D341Med (cell line): ENCODE data around the gene MYLK3.

Experiments
- DNase-seq: peaks from one replicate; pipeline ENCODE4 v3.0.0; 2012; ENCODE audit warnings: low spot score

MYLK3 gene

DNA sequence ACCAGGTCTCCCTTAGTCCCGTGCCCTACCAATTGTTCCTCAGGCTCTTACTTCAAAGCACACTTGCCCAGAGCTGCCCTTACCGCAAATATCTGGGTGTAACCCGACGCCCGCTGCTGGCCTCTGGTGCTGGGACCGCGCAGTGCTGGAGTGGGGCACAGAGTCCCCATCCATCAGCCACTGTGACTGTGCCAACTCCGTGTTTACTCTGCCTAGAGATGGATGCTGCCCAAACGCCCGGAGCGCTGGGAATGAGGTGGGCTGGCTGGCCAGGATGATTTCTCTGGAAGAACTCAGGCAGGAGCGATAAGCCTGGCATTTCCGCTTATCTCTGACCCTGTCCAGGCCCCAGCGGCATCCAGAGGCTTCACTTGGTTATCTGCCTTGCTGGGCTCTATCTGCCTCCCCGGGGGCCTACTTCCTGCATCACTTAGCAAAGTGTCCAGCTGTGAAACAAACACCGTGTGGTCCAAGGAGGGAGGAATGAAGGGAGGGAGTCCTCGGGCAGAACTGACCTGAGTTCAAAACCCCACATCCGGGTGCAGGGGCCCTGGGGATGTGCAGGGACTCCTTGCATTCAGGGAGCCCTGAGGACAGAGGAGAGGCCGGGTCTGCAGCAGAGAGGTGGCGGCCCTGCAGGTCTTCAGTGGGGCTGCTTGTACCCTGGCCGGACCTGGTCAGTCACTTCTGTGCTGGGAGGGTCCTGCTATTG lies 9.4 kb upstream of the MYLK3 start:
- no peak for DNase-seq

DNA sequence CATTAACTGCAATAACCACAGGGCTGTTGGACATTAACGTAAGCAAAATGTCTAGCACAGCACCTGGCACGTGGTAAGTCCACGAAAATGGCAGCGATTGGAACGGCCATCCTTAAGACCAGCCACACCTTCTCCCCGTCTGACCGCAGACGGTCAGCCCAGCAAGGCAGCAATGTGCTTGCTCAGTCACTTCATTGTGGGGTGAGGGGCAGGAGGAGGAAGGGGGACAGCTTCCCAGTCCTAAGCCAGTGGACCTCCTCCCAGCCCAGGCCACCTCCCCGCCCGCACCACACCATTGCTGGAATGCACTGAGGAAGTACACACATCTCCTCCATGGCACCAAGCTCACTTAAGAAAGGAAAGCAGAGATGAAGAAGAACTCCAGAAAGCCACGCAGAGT lies 8.6 kb upstream of the MYLK3 start:
- DNase-seq: no peak

DNA sequence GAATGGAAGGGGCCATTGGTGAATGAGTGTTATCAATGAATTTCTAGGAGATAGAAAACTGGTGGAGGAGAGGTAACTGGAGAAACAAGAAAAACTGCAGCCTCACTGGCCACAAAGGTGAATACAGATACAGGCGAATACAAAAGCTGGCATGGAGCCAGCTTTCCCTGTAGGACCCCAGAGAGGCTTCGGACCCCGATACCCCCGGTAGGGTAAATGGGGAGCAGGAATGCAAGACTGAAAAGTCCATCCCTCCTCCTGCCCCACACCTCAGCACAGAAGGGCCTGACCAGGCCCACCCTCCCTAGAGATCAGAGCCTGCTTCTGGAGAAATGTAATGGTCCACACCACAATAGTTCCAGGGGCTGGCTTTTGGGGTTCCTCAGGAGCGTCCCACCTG lies 4.9 kb upstream of the MYLK3 start:
- DNase-seq: no peak

DNA sequence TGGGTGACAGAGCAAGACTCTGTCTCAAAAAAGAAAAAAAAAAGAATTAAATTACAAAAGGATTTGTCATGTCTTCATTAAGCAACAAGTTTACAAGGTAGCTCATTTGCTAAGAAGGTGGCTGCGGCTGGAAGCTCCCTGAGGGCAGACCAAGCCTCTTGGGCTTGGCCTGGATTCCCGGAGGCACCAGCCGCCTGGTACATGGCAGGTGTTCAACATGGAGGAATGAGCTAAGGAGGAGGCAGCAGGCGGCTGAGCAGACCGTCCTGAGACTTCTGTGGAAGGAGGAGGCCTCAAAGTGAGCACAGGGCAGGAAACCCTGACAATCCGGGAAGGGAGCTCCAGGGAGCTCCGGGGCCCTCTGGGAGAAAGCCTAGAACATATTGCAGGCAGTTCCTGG lies 3.2 kb upstream of the MYLK3 start:
- no peak for DNase-seq

DNA sequence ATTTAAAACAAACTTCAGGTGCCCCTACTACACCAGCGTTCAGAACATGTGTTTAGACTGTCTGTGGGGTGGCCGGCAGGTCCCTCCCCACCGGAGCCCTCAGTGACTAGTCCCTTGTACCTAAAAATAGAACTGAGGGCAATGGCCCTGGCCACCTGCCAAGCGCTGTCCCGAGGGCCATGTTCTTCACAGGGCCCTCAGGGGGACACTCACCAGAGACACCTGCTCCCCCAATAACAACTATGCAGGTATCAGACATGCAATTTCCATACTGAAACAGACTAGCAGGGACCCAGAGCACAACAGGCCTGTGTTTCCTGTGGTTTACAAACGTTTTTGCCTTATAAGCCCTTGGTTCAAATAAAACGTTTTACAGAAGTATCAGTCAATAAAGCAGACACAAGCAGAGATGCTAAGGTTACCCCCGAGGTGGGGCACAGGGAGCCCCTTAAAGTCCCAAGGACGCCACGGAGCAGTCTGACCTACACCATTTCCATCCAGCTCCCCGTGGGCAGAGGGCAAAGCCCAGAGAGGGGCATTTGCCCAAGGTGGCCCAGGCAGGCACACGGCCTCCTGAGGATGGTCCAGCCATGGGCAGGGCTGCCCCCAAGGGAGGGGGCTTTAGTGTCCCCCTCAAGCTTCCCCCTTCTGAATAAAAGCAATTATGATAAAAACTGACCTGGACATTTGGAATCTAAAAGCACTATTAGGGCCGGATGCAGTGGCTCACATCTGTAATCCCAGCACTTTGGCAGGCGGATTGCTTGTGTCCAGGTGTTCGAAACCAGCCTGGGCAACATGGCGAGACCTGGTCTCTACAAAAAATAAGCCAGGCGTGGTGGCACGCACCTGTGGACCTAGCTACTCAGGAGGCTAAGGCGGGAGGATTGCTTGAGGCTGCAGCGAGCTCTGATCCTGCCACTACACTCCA lies 896 bp upstream of the MYLK3 start:
- no peak for DNase-seq

DNA sequence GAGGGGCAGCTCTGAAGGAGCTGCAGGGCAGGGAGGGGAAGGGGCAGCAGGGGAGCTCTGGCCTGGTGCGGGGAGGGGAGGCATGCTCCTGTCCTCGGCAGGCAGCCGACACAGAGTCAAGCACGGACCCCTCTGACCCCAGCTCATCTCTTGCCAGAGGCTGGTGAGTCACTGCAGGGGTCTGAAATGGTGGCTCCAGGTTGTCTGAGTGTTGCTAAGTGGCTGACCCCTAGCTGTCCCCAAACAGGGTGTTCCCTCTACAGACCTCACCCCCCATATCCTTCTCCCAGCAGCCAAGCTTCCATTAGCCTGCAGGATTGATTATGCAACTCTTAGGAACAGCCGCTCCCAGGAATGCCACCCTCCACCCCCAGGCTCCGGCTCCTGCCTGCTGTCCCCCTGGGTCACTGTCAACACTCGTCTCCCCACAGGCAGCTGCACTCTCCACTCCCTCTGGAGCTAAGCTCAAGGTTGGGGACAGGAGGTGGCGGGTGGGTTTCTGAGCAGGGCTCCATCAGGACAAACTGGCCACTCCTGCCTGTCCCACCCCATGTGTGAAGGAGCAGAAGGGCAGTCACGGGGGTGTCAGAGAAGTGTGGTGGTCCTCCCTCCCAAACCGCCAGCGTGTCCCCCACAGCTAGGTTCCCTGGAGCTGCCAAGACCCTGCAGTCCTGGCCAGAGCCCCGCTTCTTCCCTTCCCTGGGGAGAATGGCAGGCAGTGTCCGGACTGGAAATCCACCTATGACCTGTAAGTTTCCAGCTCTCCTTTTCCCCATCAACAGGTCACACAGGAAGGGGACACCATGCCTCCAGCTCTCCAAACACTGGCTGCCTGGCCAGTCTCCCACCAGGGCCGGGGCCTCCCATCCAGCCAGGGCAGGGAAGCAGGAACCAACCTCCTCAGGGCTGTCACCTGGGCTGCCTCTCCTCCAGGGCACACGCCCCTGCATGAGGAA lies 1.0 kb downstream of the MYLK3 start:
- no peak for DNase-seq

DNA sequence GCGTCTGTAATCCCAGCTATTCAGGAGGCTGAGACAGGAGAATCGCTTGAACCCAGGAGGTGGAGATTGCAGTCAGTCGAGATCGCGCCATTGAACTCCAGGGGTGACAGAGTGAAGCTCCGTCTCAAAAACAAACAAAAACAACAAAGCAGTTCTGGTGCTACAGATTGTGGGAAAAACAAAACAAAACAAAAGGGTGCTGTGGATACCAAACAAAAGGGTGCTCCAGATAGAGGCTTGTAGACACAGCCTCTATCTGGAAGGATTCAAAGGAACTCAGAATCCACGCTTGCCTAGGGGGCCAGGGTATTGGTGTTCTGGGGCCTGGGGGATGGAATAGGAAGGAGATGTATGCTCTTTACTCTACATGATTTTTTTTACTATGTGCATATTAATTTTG lies 2.5 kb downstream of the MYLK3 start:
- DNase-seq: no peak

DNA sequence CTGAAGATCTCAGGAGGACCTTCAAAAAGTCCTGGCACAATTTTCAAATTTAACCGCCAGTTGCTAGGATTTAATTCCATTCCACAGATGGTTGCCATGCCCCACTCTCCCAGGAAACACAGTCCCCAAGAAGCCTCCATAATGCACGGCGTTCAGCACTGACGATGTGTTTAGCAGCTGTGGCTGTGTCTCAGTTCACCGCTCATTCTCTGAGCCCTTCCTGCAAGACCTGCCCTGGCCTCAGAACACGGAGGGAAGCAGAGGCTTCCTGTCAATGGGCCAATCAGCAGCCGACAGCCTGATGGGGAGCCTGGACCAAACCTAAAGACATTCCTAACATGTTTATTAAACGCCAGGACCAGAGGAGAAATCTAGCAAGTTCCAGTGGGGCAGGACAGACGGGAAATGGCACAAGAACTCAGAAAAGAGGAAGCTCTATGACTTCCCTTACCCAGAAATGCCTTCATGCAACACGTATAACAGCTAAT lies 4.9 kb downstream of the MYLK3 start:
- no peak for DNase-seq

DNA sequence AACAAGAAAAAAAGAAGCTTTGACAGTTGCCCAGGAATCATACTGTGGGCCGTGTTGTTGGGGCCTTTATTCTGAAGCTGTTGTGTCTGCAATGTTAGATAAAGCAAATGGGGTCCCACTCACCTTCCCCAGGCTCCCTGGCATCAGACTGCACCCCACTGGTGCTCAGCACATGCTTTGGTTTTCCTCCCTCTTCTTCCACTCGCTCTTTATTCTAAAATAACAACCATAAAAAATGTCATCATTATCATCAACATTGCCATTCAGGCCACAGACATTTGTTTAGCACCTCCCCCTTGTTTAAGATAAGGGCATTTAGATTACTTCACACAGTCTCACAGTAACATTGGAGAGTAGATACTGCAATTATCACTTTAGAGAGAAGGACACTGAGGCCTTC lies 8.2 kb downstream of the MYLK3 start:
- DNase-seq: no peak

DNA sequence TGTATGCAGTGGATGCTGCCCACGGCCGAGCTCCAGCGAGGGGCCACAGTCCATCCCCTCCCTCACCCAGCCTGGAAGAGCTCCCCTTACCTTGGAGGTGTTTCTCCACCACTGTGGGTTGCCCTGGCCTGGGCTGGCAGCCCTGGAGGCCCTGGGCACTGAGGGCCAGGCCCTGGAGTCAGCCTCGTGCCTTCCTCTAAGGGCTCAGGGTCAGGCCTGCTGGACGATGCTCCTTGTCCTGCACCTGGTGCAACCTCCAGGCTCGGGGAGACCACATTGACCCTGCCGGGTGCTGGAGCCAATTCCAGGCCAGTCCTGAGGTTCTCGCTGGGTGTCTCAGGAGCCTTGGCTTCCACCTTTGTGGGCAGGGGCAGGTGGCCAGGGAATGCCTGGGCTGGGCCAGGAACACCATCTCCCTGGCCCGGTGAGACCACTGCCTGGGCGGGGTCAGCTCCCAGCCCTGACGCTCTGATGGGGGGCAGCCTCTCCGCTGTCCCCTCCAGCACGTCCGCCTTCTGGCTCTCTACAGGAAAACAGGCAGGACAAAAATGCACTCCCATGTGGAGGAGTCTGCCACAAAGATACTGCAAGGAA lies 10.4 kb downstream of the MYLK3 start:
- no peak for DNase-seq

DNA sequence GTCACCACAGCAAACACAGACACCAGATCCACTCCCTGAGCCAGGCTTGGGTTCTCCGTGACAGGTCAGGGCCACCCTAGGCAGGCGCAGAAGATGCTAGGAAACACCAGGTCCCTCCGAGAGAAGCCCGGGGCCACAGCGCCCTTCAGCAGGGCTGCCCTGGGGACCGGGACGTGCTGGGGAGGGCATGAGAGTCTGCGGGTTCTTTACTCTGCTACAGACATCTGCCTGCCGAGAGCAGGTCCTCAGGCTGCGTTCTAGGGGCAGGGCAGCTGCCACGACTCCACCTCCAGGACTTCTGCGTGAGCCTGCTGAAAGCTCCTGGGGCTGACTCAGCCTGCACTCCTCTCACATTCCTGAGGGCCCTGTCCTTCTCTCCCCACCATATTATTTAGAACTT lies 11.4 kb downstream of the MYLK3 start:
- no peak for DNase-seq

DNA sequence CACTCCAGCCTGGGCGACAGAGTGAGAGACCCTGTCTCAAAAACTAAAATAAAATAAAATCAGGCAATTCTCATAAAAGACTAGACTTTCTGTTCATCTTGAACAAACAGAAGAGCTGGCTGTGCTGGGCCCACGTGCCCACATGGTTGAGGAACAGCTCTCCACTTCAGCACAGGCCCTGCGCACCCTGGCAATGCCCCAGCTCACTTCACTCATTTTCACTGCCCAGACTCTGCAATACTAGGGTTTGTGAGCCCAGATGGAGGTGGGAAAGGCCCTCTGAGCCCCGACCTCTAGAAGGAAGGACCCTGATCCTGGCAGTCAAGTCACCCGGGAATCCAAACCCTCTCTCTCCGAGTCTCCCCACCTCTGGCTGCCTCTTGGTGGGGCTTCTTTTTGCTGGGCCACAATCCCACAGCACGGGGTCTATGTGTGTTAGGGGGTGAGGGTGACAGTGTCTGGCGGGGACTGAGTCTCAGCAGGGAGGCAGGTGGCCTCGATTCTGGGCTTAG lies 14.8 kb downstream of the MYLK3 start:
- no peak for DNase-seq

DNA sequence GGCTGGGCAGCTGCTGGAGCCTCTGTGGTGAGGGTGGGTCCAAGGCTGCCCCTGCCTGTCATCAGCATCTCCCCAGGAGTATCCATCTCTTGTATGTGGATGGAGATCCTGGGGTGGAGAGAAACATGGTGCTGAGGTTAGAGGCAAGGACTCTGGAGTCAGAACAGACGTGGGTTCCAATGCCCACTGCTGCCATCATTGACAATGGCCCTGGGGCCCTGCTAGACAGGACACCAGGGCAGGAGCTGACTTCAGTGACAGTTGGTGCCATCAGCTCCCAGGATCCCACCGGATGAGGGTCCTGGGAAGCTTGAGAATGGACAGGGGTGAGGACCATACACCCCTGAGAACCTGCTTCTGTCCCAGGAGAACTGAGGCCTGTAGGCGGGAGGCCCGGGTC lies 15.6 kb downstream of the MYLK3 start:
- DNase-seq: no peak

DNA sequence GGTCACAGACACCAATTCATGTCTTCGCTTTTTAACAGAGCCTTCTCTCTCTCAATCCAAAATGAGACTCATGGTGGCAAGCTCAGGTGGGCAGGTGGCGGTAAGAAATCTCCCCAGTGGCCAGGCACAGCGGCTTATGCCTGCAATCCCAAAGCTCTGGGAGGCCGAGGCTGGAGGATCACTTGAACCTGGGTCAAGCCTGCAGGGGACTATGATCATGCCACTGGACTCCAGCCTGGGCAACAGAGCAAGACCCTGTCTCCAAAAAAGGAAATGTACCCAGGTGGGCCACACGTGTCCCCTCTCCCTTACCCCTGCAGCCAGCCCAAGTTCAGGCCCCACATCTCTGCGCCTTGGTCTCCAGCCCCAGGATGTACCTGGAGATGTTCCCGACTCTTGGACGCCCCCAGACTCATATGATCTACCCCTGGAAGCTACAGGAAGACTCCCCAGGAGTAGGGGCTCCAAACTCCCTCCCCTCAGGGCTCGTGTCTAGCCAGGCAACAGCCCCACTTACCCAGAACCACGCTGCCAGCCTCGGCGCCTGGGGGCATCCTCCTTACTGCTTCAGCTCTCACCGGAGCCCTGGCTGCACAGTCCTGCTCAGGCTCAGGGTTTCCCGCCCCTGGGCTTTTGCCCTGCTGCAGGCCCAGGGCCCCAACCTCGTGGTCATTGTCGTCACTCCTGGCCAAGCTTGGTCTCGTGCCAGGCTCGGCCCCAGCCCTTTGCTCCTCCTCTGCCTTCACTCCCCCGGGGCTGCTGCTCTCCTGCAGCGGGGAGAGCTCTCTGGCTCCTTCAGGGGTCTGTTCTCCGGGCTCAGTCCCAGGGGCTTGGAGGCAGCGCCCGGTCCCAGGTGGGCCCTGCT lies 16.2 kb downstream of the MYLK3 start:
- DNase-seq: no peak

DNA sequence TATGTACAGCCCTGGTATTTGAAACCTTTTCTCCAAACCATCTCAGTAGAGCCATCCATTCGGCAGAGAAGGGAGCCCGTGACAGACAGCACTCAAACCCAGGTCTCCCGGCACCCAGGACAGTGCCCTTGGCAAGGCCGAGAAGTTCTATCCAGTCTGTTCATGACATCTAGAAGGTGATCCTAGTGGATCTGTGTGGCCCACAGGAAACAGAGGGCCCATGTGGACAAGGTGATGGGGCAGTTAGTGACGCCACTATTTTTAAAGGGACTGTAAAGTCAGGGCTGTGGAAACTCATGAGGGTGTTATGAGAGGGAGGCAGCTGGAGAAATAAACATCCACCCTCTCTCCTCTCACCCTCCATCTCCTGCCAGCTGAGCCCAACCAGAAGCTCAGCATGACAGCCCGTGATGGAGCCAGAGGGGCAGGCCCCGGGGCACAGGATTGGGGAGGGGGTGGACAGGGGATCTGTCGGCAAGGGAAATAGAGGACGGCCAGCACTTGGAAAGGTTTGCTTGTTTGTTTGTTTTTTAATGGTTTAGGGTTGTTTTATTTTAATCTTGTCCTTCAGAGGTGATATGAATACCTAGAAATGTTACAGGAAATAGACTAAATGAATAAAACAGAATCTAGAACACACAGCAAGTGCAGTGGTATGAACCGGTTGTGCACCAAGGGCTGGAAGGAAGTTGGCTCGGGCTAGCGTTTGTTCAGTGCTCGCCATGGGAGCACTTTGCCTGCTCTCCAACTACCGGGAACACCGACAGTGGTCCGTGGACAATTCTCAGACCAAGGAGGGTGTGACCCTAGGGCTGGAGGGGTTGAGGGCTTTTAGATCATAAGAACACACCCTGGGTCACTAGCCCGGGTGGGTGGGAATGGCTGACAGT lies 17.1 kb downstream of the MYLK3 start:
- DNase-seq: no peak

DNA sequence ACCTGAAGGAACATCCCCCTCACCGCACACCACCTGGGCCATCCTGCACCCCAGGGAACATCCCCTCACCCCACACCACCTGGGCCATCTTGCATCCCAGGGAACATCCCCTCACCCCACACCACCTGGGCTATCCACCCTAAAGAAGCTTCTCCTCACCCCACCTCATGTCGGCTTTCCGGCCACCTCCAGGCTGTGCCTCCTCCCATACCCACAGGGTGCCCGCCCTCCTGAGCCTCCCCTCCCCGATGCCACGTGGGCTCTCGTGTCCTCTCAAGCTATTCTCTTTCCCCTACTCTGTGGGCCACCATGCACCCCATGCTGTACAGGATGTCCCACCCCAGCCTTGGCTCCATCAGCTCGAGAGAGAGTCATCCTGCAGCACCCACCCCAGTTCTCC lies 18.0 kb downstream of the MYLK3 start:
- DNase-seq: no peak

DNA sequence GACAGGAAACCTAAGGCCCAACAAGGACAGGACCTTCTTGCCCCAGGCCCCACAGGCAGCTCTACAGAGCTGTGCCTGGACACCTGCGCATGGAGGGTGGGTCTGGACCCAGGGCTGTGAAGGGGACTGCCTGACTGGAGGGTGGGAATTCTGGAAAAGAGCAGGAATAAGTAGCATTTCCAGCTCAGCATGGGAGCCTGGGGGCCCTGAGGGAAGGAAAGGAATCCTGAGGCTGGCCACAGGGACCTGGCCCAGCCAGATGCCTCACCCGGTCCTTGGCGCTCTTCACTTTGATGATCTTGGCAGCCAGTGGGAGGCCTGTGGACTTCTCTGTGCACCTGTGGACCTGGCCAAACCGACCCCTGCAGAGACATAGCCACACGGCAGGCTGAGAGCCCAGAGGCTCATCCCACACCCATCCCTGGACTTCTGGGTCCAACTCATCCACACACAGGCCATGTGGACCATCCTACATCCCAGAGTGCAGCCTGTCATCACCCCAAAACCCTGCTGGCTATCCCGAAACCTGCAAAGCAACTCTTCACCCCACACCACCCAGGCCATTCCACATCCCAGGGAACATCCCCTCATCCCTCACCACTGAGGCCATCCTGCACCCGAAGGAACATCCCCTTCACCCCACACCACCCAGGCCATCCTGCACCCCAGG lies 18.7 kb downstream of the MYLK3 start:
- DNase-seq: no peak

DNA sequence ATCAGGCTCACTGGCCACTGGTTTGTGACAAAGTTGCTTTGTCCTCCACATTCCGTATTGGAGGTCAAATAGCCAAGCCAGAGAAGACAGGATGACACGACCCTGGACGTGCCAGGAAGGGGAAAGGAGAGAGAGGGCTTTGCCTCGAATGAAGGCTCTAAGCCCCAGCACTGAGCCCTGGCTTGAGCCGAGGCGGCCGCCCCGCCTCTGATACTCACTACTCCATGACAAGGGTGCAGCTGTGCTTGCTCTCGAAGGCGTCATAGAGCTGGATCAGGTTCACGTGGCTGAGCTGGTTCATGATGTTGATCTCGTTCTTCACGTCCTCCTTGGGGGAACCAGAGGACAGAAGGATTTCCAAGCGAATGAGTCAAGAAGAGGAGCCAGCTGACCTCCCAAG lies 19.3 kb downstream of the MYLK3 start:
- no peak for DNase-seq

DNA sequence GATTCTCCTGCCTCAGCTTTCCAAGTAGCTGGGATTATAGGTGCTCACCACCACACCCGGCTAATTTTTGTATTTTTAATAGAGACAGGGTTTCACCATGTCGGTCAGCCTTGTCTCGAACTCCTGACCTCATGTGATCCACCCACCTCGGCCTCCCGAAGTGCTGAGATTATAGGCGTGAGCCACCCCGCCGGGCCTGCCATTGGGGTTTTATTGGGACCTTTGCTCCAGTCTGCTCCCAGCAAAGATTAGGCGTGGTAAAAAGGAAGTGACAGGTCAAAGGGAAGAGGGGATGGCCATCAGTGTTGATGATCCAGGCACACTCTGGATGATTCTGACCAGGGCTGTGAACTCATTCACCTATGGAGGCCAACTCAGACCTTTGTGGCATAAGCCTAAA lies 20.5 kb downstream of the MYLK3 start:
- no peak for DNase-seq
